ENCODE measurements around the gene COLGALT1. TPM values are rescaled to one million over a fixed set of nuclear protein-coding genes. Genes with fewer than 3 reads are reported as not detected.

The COLGALT1 gene
- polyA plus RNA-seq, 3 donors: 66.8 to 176 (median 68.8) TPM

GRCh38 chr19:17627921-17628320, 72.5 kb downstream of the COLGALT1 start:
- H3K9me3 Mint-ChIP-seq: no peaks in the 10 kb centered on the region
- no peaks in the 10 kb centered on the region for H3K9me3 ChIP-seq (replicated peaks in 1 of 2; ENCODE audit: control insufficient read depth in 1 of 2, insufficient read depth in 1 of 2, low read length in 2 of 2)
- H3K4me1 ChIP-seq (ENCODE audit: control insufficient read depth in 1 of 2, insufficient read depth in 2 of 2, low read length in 2 of 2): no peaks in the 10 kb centered on the region
- H3K4me3 Mint-ChIP-seq: no peak overlapping the region
- H3K36me3 Mint-ChIP-seq: no peaks in the 10 kb centered on the region
- H3K27me3 Mint-ChIP-seq (ENCODE audit: low read depth in 3 of 3): peaks cover 1 to 5% (median 2%) of the 10 kb centered on the region in 3 donors
- 100% methylated on average over 1 of the region's 5 CpGs for WGBS (ENCODE audit: insufficient coverage)
- no peaks in the 10 kb centered on the region for H3K79me2 ChIP-seq (ENCODE audit: insufficient read depth, low read length)
- H2AFZ ChIP-seq (ENCODE audit: insufficient read depth, low read depth, low read length, poor library complexity, severe bottlenecking): no peak overlapping the region
- H3K4me1 Mint-ChIP-seq: no peaks in the 10 kb centered on the region
- H3K27ac ChIP-seq (ENCODE audit: low read depth in 1 of 2, low read length in 2 of 2): no peak overlapping the region
- intact Hi-C loops (cut with micrococcal nuclease): no loop called here
- H3K4me2 ChIP-seq (replicated peaks; ENCODE audit: extremely low read depth, low read length, poor library complexity, severe bottlenecking): no peak overlapping the region
- no peak overlapping the region for H3K27ac Mint-ChIP-seq
- H3K27me3 ChIP-seq (ENCODE audit: control insufficient read depth in 2 of 2, insufficient read depth in 2 of 2, low read length in 2 of 2): no peaks in the 10 kb centered on the region
- H3K9ac ChIP-seq (ENCODE audit: insufficient read depth, low read length, poor library complexity, severe bottlenecking): no peak overlapping the region
- H3K36me3 ChIP-seq (replicated peaks in 1 of 2; ENCODE audit: control insufficient read depth in 1 of 2, insufficient read depth in 2 of 2, low read length in 2 of 2): no peaks in the 10 kb centered on the region
- TF ChIP-seq CTCF (IDR thresholded peaks at IDR 0.05): no peak
- H4K20me1 ChIP-seq (ENCODE audit: insufficient read depth, low read length): no peaks in the 10 kb centered on the region
- DNase-seq: no peak
- H3K4me3 ChIP-seq (replicated peaks in 1 of 3; ENCODE audit: low read depth in 2 of 3, low read length in 3 of 3): no peak overlapping the region

- H3K4me1 Mint-ChIP-seq: no peaks in the 10 kb centered on the region
Observed at GRCh38 chr19:17629760-17630159, 74.3 kb downstream of the COLGALT1 start.

More at GRCh38 chr19:17629760-17630159, 74.3 kb downstream of the COLGALT1 start:
- Histone ChIP-seq H3K9me3 (replicated peaks in 1 of 2; ENCODE audit: control insufficient read depth in 1 of 2, insufficient read depth in 1 of 2, low read length in 2 of 2) (no peaks in the 10 kb centered on the region), H3K27me3 (ENCODE audit: control insufficient read depth in 2 of 2, insufficient read depth in 2 of 2, low read length in 2 of 2) (no peaks in the 10 kb centered on the region), H3K79me2 (ENCODE audit: insufficient read depth, low read length) (no peaks in the 10 kb centered on the region), H3K4me1 (ENCODE audit: control insufficient read depth in 1 of 2, insufficient read depth in 2 of 2, low read length in 2 of 2) (no peaks in the 10 kb centered on the region), H2AFZ (ENCODE audit: insufficient read depth, low read depth, low read length, poor library complexity, severe bottlenecking) (no peak overlapping the region), H3K4me2 (replicated peaks; ENCODE audit: extremely low read depth, low read length, poor library complexity, severe bottlenecking) (no peak overlapping the region), H3K4me3 (replicated peaks in 1 of 3; ENCODE audit: low read depth in 2 of 3, low read length in 3 of 3) (no peak overlapping the region), H3K27ac (ENCODE audit: low read depth in 1 of 2, low read length in 2 of 2) (no peak overlapping the region), H3K9ac (ENCODE audit: insufficient read depth, low read length, poor library complexity, severe bottlenecking) (no peak overlapping the region), H4K20me1 (ENCODE audit: insufficient read depth, low read length) (no peaks in the 10 kb centered on the region), H3K36me3 (replicated peaks in 1 of 2; ENCODE audit: control insufficient read depth in 1 of 2, insufficient read depth in 2 of 2, low read length in 2 of 2) (no peaks in the 10 kb centered on the region)
- TF ChIP-seq CTCF (IDR thresholded peaks at IDR 0.05): no peak
- 100% methylated on average over 1 of the region's 2 CpGs for WGBS (ENCODE audit: insufficient coverage)
- intact Hi-C loops (cut with micrococcal nuclease): no loop called here
- H3K36me3 Mint-ChIP-seq: no peaks in the 10 kb centered on the region
- no peak overlapping the region for H3K27ac Mint-ChIP-seq
- no peak overlapping the region for H3K4me3 Mint-ChIP-seq
- DNase-seq: no peak
- H3K9me3 Mint-ChIP-seq: peaks cover 0 to under 1% (median 0%) of the 10 kb centered on the region in 7 donors
- H3K27me3 Mint-ChIP-seq (ENCODE audit: low read depth in 3 of 3): peaks cover 1 to 5% (median 2%) of the 10 kb centered on the region in 3 donors

Measured in CD14-positive monocyte (primary cell).